Upper lobe of left lung (tissue), 4 donors: Measurements from ENCODE around the gene PDE1C.

Experiments used
- CTCF ChIP-seq, 6 experiments: fragments of 450-650 bp in 4 of 6; fragments of 200-600 bp in 2 of 6; sonication (generic) in 2 of 6; IDR thresholded peaks; one replicate each; pipeline ENCODE4 v1.5.1; 2016 to 2019; ENCODE audit warnings: antibody characterized with exemption in 6 of 6
- POLR2A ChIP-seq, 4 donors: fragments of 450-650 bp; IDR thresholded peaks; one replicate each; pipeline ENCODE4 v1.5.1; 2016 to 2017; ENCODE audit warnings: antibody characterized with exemption in 4 of 4, mild to moderate bottlenecking in 2 of 4
- POLR2AphosphoS5 ChIP-seq, 2 donors: sonication (generic); formaldehyde crosslinking; IDR thresholded peaks; one replicate each; pipeline ENCODE4 v1.5.1; 2017; ENCODE audit warnings: antibody characterized with exemption in 2 of 2

GRCh38 chr7:31982962-31983361 lies 87.2 kb downstream of the PDE1C start:
- TF ChIP-seq CTCF (IDR thresholded peaks at IDR 0.05) (no peak), POLR2A (IDR thresholded peaks at IDR 0.05) (no peak), POLR2AphosphoS5 (IDR thresholded peaks at IDR 0.05) (no peak)
